IPS-15b (cell line): ENCODE data around the gene TRIP4.

Source experiments
- H3K27me3 ChIP-seq: one replicate; pipeline ENCODE4 v1.6.1; 2013; ENCODE audit warnings: low read length; ENCODE audit not compliant: control insufficient read depth, insufficient read depth
- H3K36me3 ChIP-seq: one replicate; pipeline ENCODE4 v1.6.1; 2013; ENCODE audit warnings: low read length; ENCODE audit not compliant: control insufficient read depth, insufficient read depth
- H3K4me1 ChIP-seq: one replicate; pipeline ENCODE4 v1.6.1; 2013; ENCODE audit warnings: mild to moderate bottlenecking, low read length; ENCODE audit not compliant: control insufficient read depth, insufficient read depth
- H3K4me3 ChIP-seq: one replicate; pipeline ENCODE4 v1.5.1; 2013; ENCODE audit warnings: low read depth, low read length
- H3K9ac ChIP-seq: one replicate; pipeline ENCODE4 v1.6.1; 2013; ENCODE audit warnings: low read depth, mild to moderate bottlenecking, low read length
- H3K9me3 ChIP-seq: one replicate; pipeline ENCODE4 v1.6.1; 2013; ENCODE audit warnings: mild to moderate bottlenecking, low read length; ENCODE audit not compliant: control insufficient read depth, insufficient read depth

Gene TRIP4

GRCh38 chr15:64437982-64438381 is 50.3 kb downstream of the TRIP4 start:
- no peaks in the 10 kb centered on the region for H3K36me3 ChIP-seq
- no peaks in the 10 kb centered on the region for H3K4me1 ChIP-seq
- no peaks in the 10 kb centered on the region for H3K27me3 ChIP-seq
- H3K4me3 ChIP-seq, result no peak overlapping the region
- H3K9me3 ChIP-seq, result no peaks in the 10 kb centered on the region
- H3K9ac ChIP-seq, result no peak overlapping the region

GRCh38 chr15:64438653-64439447 is 51.2 kb downstream of the TRIP4 start:
- Histone ChIP-seq H3K36me3 (no peaks in the 10 kb centered on the region), H3K4me1 (no peaks in the 10 kb centered on the region), H3K9me3 (no peaks in the 10 kb centered on the region), H3K27me3 (no peaks in the 10 kb centered on the region), H3K4me3 (no peak overlapping the region), H3K9ac (no peak overlapping the region)

- Histone ChIP-seq H3K9ac (no peak overlapping the region), H3K27me3 (no peaks in the 10 kb centered on the region), H3K4me1 (no peaks in the 10 kb centered on the region), H3K36me3 (no peaks in the 10 kb centered on the region), H3K9me3 (no peaks in the 10 kb centered on the region), H3K4me3 (no peak overlapping the region)
These were observed 54.2 kb downstream of the TRIP4 start for GRCh38 chr15:64441852-64442251.

- H3K9me3 ChIP-seq, result no peaks in the 10 kb centered on the region
- no peak overlapping the region for H3K4me3 ChIP-seq
- no peaks in the 10 kb centered on the region for H3K4me1 ChIP-seq
- no peaks in the 10 kb centered on the region for H3K36me3 ChIP-seq
- H3K9ac ChIP-seq, result no peak overlapping the region
- H3K27me3 ChIP-seq, result no peaks in the 10 kb centered on the region
These were observed 55.4 kb downstream of the TRIP4 start for GRCh38 chr15:64443016-64443415.

GRCh38 chr15:64443747-64444621 is 56.3 kb downstream of the TRIP4 start:
- H3K9ac ChIP-seq, result no peak overlapping the region
- H3K36me3 ChIP-seq, result no peaks in the 10 kb centered on the region
- no peak overlapping the region for H3K4me3 ChIP-seq
- H3K4me1 ChIP-seq, result no peaks in the 10 kb centered on the region
- no peaks in the 10 kb centered on the region for H3K9me3 ChIP-seq
- H3K27me3 ChIP-seq, result no peaks in the 10 kb centered on the region

GRCh38 chr15:64444836-64445235 is 57.2 kb downstream of the TRIP4 start:
- Histone ChIP-seq H3K9me3 (no peaks in the 10 kb centered on the region), H3K36me3 (no peaks in the 10 kb centered on the region), H3K9ac (no peak overlapping the region), H3K27me3 (no peaks in the 10 kb centered on the region), H3K4me3 (no peak overlapping the region), H3K4me1 (no peaks in the 10 kb centered on the region)

- Histone ChIP-seq H3K4me1 (no peaks in the 10 kb centered on the region), H3K9ac (no peak overlapping the region), H3K4me3 (no peak overlapping the region), H3K27me3 (no peaks in the 10 kb centered on the region), H3K36me3 (no peaks in the 10 kb centered on the region), H3K9me3 (no peaks in the 10 kb centered on the region)
These were observed 60.1 kb downstream of the TRIP4 start for GRCh38 chr15:64447536-64448315.

- no peaks in the 10 kb centered on the region for H3K27me3 ChIP-seq
- H3K4me3 ChIP-seq, result no peak overlapping the region
- H3K36me3 ChIP-seq, result no peaks in the 10 kb centered on the region
- no peak overlapping the region for H3K9ac ChIP-seq
- H3K4me1 ChIP-seq, result peaks cover 11% of the 10 kb centered on the region
- H3K9me3 ChIP-seq, result no peaks in the 10 kb centered on the region
These were observed 65.5 kb downstream of the TRIP4 start for GRCh38 chr15:64452988-64453688.

GRCh38 chr15:64453689-64454037 is 66.0 kb downstream of the TRIP4 start:
- Histone ChIP-seq H3K36me3 (no peaks in the 10 kb centered on the region), H3K4me1 (peaks cover 11% of the 10 kb centered on the region), H3K27me3 (no peaks in the 10 kb centered on the region), H3K9ac (no peak overlapping the region), H3K4me3 (no peak overlapping the region), H3K9me3 (no peaks in the 10 kb centered on the region)

GRCh38 chr15:64454282-64454681 is 66.6 kb downstream of the TRIP4 start:
- no peak overlapping the region for H3K4me3 ChIP-seq
- H3K9me3 ChIP-seq, result no peaks in the 10 kb centered on the region
- H3K36me3 ChIP-seq, result no peaks in the 10 kb centered on the region
- no peak overlapping the region for H3K9ac ChIP-seq
- H3K27me3 ChIP-seq, result no peaks in the 10 kb centered on the region
- peaks cover 11% of the 10 kb centered on the region for H3K4me1 ChIP-seq

GRCh38 chr15:64455961-64456371 is 68.3 kb downstream of the TRIP4 start:
- H3K36me3 ChIP-seq, result no peaks in the 10 kb centered on the region
- no peaks in the 10 kb centered on the region for H3K27me3 ChIP-seq
- no peak overlapping the region for H3K9ac ChIP-seq
- no peak overlapping the region for H3K4me3 ChIP-seq
- no peaks in the 10 kb centered on the region for H3K9me3 ChIP-seq
- peaks cover 15% of the 10 kb centered on the region for H3K4me1 ChIP-seq
